T-helper 1 cell treated with Interleukin-12 subunit alpha and Interleukin-12 subunit beta and Interleukin-4 antibody, amounts not matched to agents 30 ng/mL and 1 ng/mL, for 36 hours (primary cell): Measurements from ENCODE around the gene KCNN2. TPM values are rescaled to one million over a fixed set of nuclear protein-coding genes. Genes with fewer than 3 reads are reported as not detected.

Experiments used
- intact Hi-C: fragments of 100-400 bp; cut with micrococcal nuclease; formaldehyde crosslinking; loops from one replicate; pipeline ENCODE4 v1.15.1; 2024
- total RNA-seq: library from RNA; stranded (reverse); gene quantifications from 2 replicates; pipeline ENCODE4 v1.2.3, GENCODE V29; 2022

KCNN2 gene
- total RNA-seq, 1 donor from 2014 or later, result not detected

DNA sequence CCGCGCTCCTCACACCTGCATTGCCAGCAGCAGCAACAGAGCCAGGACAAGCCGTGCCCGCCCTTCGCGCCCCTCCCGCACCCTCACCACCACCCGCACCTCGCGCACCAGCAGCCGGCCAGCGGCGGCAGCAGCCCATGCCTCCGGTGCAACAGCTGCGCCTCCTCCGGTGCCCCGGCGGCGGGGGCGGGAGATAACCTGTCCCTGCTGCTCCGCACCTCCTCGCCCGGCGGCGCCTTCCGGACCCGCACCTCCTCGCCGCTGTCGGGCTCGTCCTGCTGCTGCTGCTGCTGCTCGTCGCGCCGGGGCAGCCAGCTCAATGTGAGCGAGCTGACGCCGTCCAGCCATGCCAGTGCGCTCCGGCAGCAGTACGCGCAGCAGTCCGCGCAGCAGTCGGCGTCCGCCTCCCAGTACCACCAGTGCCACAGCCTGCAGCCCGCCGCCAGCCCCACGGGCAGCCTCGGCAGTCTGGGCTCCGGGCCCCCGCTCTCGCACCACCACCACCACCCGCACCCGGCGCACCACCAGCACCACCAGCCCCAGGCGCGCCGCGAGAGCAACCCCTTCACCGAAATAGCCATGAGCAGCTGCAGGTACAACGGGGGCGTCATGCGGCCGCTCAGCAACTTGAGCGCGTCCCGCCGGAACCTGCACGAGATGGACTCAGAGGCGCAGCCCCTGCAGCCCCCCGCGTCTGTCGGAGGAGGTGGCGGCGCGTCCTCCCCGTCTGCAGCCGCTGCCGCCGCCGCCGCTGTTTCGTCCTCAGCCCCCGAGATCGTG, 517 bp downstream of the KCNN2 start:
- intact Hi-C loops, result loop anchor here (10.0 kb wide), 1 partner anchor 308 kb away; no protein-coding TSS in a partner anchor

DNA sequence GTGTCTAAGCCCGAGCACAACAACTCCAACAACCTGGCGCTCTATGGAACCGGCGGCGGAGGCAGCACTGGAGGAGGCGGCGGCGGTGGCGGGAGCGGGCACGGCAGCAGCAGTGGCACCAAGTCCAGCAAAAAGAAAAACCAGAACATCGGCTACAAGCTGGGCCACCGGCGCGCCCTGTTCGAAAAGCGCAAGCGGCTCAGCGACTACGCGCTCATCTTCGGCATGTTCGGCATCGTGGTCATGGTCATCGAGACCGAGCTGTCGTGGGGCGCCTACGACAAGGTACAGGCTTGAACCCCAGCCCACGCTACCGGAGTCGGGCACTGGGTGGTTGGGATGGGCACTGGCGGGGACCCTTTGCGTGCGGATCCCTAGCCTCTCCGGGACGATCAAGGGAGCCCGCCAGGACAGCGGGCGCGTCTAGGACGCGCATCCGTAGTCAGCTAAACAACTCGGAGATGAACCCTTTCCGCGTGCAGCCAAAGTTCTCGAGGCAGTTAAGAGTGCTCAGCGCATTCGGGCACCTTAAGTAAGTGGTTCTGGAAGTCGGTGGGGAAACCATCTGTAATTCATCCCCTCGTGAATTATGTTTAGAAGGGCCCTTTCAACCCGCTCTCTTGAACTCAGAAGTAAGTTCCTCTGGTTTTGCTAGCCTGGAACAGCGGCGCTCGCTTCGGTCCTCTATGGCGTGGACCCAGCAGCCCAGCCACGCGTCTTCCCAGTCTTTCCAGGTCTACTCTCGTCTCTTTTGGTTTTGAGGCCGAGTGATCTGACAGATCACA, 1.3 kb downstream of the KCNN2 start:
- intact Hi-C loops, result loop anchor here (10.0 kb wide), 1 partner anchor 308 kb away; no protein-coding TSS in a partner anchor

- intact Hi-C loops, result loop anchor here (10.0 kb wide), 1 partner anchor 309 kb away; no protein-coding TSS in a partner anchor
Observed at GRCh38 chr5:114363837-114364236, 2.0 kb downstream of the KCNN2 start.

DNA sequence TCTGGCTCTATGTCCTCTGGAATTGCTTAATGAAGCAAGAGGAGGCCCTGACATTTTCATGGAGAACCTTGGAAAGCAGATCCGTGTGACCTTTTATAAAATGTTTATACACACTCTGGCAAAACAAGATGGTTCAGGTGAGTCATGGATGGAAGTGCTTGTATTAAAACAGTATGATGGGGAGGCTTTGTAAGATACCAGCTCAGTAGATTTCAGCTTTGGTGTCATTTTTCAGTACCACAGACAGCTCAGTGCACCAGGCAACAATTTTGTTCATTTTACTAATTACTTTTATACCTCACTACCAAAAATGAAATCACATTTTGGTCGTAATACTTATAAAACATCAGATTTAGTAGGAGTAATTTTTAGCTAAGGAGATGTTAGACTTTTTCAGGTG, 5.2 kb downstream of the KCNN2 start:
- intact Hi-C loops, result loop anchor here (10.0 kb wide), 1 partner anchor 312 kb away; no protein-coding TSS in a partner anchor

GRCh38 chr5:114369680-114370417, 8.0 kb downstream of the KCNN2 start:
- intact Hi-C loops, result loop anchor here (10.0 kb wide), 1 partner anchor 315 kb away; no protein-coding TSS in a partner anchor

DNA sequence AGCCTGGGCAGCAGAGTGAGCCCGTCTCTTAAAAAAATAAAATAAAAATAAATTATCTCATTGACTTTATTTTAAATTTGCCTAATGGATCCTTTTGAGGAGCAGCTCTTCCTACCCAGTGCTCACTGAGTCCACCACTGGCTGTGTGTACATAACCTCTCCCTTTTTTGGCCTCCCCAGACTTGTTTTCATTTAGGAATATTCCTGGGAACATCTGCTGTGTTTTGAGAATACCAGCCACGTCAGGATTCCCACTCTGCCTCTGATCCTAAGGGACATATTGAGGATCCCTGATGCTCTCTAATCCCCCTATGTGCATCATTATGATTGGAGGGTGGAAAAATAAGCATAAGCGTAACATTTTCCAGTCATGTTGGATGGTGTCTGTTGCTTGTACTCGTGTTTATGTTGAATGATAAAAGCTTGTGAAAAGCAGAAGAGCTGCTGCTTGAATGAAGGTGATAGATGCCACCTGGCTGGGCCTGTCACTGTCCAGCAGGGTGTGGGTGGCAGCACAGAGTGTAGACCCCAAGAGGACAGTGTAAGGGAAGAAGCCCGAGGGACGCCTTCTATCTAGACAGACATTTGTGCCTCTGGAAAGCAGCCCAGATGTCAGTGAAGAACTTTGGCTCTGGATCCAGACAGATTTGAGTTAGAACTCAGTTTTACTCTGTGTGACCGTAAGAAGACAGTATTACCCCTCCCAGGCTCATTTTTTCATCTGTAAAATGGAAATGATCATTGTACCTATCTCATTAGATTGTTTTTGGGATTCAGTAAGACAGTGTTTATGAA, 15.4 kb downstream of the KCNN2 start:
- intact Hi-C loops, result no loop called here

DNA sequence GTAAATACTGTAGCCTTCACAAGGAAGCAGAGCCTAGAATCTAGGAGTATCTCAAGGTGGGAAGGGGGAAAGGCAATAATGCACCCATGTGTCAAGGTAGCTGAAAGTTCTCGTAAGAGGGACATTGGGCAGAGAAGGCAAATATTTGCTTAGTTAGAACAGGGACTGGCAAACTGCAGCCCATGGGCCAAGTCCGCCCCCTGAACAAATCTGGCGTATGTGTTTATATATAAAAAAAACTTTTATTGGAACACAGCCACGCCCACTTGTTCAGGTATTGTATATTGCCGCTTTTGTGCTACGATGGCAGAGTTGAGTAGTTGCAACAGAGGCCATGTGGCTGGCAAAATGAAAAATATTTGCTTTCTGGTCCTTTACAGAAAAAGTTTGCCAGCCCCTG, 16.1 kb downstream of the KCNN2 start:
- intact Hi-C loops, result no loop called here

DNA sequence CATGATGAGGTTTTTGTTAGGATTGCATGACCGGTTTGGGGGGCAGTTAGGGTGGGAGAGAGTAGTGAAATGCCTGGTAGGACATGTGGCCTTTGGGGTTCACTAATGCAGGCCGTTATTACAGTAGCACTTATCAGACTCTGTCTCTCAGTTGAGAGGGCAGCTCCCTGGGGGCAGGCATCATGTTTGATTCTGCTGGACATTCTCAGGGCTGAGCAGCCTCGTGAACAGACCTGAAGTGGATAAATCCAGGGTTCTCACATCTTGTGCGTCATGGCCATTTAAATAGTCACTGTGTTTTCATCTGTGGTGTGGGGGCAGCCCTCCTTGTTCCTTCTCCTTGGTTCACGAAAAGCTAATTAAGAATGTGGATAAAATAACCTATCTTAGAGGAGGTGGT, 18.9 kb downstream of the KCNN2 start:
- intact Hi-C loops, result no loop called here

GRCh38 chr5:114387433-114387832, 25.6 kb downstream of the KCNN2 start:
- intact Hi-C loops, result no loop called here

- intact Hi-C loops, result no loop called here
Observed at GRCh38 chr5:114390431-114390830, 28.6 kb downstream of the KCNN2 start.

DNA sequence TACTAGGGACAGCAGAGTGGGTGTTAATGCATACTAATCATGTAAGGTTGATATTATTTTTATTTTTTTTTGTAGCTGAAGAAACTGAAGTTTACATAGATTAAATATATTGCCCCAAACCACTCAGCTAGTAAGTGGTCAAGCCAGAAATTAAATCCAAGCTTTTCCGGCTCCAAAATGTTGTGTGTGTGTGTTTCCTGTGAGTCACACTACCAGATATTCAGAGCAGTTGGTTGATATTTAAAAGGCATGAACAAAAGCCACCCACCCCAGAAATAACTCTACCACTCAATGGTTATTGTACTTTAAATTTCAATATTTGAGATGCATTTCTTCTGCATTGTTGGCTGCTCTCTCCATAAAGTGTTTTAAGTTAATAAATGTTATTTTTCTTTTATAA, 29.5 kb downstream of the KCNN2 start:
- intact Hi-C loops, result no loop called here

DNA sequence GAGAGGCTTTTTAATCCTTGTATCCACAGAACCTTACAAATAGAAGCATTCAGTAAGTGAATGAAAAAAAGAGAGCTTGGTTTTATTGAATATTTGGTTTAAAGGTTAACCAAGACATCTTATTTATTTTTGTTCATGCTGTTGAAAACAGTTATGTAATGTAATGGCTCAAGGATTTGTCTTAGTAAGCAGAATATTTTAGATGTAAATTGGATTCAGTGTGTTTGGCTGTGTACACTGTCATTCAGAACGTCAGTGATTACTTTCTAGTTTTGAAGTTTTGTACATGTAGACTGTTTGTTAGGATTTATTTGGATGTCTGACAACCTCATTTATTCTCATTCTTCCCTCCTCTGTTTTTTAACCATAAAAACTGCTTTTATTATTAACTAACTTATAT, 31.3 kb downstream of the KCNN2 start:
- intact Hi-C loops, result no loop called here

- intact Hi-C loops, result no loop called here
Observed at GRCh38 chr5:114402206-114402605, 40.3 kb downstream of the KCNN2 start.

DNA sequence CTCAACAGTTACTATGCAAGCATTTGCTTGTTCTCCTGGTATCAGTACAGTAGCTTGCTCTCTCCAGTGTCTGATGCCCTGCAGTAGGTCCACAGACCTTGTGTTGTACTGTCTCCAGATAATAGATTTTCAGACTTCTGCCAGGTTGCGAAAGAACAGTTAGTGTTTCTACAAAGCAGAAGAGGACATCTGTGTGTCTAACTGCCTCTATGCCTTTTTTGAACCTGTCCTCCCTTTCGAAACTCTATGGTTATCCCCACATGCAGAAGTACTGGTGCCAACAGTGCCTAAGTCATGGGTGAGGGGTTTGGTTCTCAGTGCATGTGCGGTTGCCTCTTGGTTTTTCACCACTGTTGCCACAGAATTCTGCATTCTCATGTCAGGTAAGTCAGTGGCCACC, 45.9 kb downstream of the KCNN2 start:
- intact Hi-C loops, result no loop called here

DNA sequence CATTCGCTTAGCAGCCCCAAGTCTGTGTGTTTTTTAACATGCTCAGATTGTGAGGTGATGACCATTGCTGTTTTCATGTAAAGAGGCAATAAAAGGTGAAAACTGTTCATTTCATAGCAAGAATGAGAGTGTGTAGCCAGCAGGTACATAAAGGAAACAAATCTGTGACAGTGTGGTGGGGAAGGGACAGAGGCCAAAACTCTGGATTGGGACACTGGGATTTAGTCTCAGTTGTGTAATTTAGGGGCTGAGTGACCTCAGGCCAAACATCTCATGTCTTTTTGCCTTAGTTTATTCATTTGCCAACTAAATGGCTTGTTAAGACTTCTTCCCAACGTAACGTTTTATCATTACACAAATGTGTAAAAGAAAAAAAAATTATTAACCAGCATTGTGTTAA, 47.0 kb downstream of the KCNN2 start:
- intact Hi-C loops, result no loop called here

DNA sequence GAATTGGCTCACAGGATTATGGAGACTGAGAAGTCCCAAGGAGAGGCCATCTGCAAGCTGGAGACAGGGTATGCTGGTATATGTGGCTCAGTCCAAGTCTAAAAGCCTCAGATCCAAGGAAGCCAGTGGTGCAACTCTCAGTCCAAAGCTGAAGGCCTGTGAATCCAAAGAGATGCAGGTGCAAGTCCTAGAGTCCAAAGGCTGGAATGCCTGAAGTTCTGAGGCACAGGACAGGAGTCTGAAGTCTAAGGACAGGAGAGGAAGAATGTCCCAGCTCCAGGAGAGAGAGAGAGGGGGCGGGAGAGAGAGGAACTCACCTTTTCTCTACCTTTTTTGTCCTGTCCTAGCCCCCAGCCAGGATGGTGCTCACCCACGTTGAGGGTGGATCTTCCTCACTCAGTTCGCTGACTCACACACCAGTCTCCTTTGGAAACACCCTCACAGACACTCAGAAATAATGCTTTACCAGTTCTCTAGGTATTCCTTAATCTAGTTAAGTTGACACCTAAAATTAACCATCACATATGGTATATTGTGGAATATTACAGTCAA, 49.6 kb downstream of the KCNN2 start:
- intact Hi-C loops, result no loop called here

GRCh38 chr5:114412510-114413171, 50.8 kb downstream of the KCNN2 start:
- intact Hi-C loops, result no loop called here

GRCh38 chr5:114415760-114416159, 53.9 kb downstream of the KCNN2 start:
- intact Hi-C loops, result no loop called here

GRCh38 chr5:114416254-114416653, 54.4 kb downstream of the KCNN2 start:
- intact Hi-C loops, result no loop called here

- intact Hi-C loops, result no loop called here
Observed at GRCh38 chr5:114417519-114417918, 55.6 kb downstream of the KCNN2 start.
